HepG2 (cell line): ENCODE measurements around the gene TMCC1. TPM values are rescaled to one million over a fixed set of nuclear protein-coding genes. Genes with fewer than 3 reads are reported as not detected.
A peak's percentile ranks its signal among the peaks of the same experiment; 100 is the strongest.

Source experiments
- ATAC-seq: fragments of 200-7000 bp; cut with Tn5 transposase; 3 replicates; pipeline ENCODE4 v1.9.1; 2020; ENCODE audit warnings: mild to moderate bottlenecking, moderate library complexity
- BruUV-seq: library from RNA; stranded (reverse); fragments of 400-500 nt; replicated peaks from 2 replicates; lab custom pipeline; 2021; lab: Mats Ljungman, UMichigan
- CTCF ChIA-PET: fragments of 300-600 bp; formaldehyde crosslinking; extraction: SDS; loops from one replicate; lab custom pipeline; 2021; ENCODE audit warnings: low total read pairs, inconsistent platforms, low intra/inter-chr PET ratio; lab: Yijun Ruan, JAX
- POLR2A ChIA-PET: fragments of 350-600 bp; sonication (Branson Sonifier 250); formaldehyde crosslinking; loops from one replicate; lab custom pipeline; 2020; ENCODE audit warnings: antibody characterized with exemption, inconsistent platforms; lab: Yijun Ruan, JAX
- DNase-seq: peaks from one replicate; pipeline ENCODE4 v3.0.0-alpha.2; 2015; ENCODE audit warnings: low spot score
- FAIRE-seq: peaks from 3 replicates; lab custom pipeline; 2011; peaks lifted over from hg19 to GRCh38; lab: Jason Lieb, UNC
- H2AFZ ChIP-seq: one replicate; pipeline ENCODE4 v1.6.1; 2011; ENCODE audit warnings: low read length, inconsistent platforms
- H3K27ac ChIP-seq: fragments of 300-600 bp; 3 replicates; pipeline ENCODE4 v1.8.0; 2011; ENCODE audit warnings: mixed run types, mild to moderate bottlenecking, mixed read lengths, low read length, inconsistent platforms; ENCODE audit not compliant: insufficient read depth; ENCODE audit errors: extremely low read length
- H3K27me3 ChIP-seq, 2 experiments: fragments of 200-600 bp in 1 of 2; 2 replicates in 1 of 2; 3 replicates in 1 of 2; pipeline versions ENCODE4 v1.6.0 to v1.8.0; 2011; ENCODE audit warnings: low read length in 2 of 2, mild to moderate bottlenecking in 2 of 2, moderate library complexity in 2 of 2, inconsistent platforms in 1 of 2; ENCODE audit not compliant: insufficient read depth in 2 of 2, control insufficient read depth in 1 of 2
- H3K36me3 ChIP-seq, 2 experiments: fragments of 200-600 bp in 1 of 2; replicated peaks in 1 of 2; 2 replicates in 1 of 2; 3 replicates in 1 of 2; pipeline versions ENCODE4 v1.5.1 to v1.8.0; 2011; ENCODE audit warnings: low read length in 2 of 2, inconsistent platforms in 1 of 2; ENCODE audit not compliant: insufficient read depth in 2 of 2, control insufficient read depth in 1 of 2
- H3K4me1 ChIP-seq: 2 replicates; pipeline ENCODE4 v1.5.1; 2012; ENCODE audit warnings: low read length, inconsistent platforms; ENCODE audit not compliant: insufficient read depth
- H3K4me2 ChIP-seq: 2 replicates; pipeline ENCODE4 v1.6.0; 2011; ENCODE audit warnings: low read depth, low read length, inconsistent platforms
- H3K4me3 ChIP-seq, 3 experiments: fragments of 200-600 bp in 1 of 3; sonication (generic), shearing (Covaris generic) in 1 of 3; replicated peaks in 1 of 3; 2 replicates each; pipeline ENCODE4 v1.5.1; 2011 to 2016; ENCODE audit warnings: low read length in 3 of 3, inconsistent platforms in 2 of 3, low read depth in 2 of 3, mild to moderate bottlenecking in 2 of 3, control low read depth in 1 of 3, mixed read lengths in 1 of 3; ENCODE audit not compliant: insufficient read depth in 1 of 3
- H3K79me2 ChIP-seq: one replicate; pipeline ENCODE4 v1.6.1; 2011; ENCODE audit warnings: low read length, inconsistent platforms; ENCODE audit not compliant: insufficient read depth
- H3K9ac ChIP-seq: 2 replicates; pipeline ENCODE4 v1.6.0; 2011; ENCODE audit warnings: mild to moderate bottlenecking, low read depth, low read length, inconsistent platforms; ENCODE audit not compliant: insufficient read depth
- H3K9me3 ChIP-seq: 2 replicates; pipeline ENCODE4 v1.5.1; 2012; ENCODE audit warnings: mild to moderate bottlenecking, low read length
- H4K20me1 ChIP-seq: 2 replicates; pipeline ENCODE4 v1.6.0; 2011; ENCODE audit warnings: inconsistent platforms, mild to moderate bottlenecking, low read length, moderate library complexity; ENCODE audit not compliant: insufficient read depth
- ATF7 ChIP-seq, 2 experiments: fragments of 450-650 bp in 1 of 2; sonication (generic) in 1 of 2; formaldehyde crosslinking in 1 of 2; IDR thresholded peaks; 2 replicates each; pipeline versions ENCODE4 v1.4.0 to v1.6.1; 2016 to 2020; ENCODE audit warnings: antibody characterized with exemption in 1 of 2, mild to moderate bottlenecking in 1 of 2, missing genetic modification reagents in 1 of 2
- ATF7-NPFF ChIP-seq: sonication (generic); formaldehyde crosslinking; IDR thresholded peaks from 2 replicates; pipeline ENCODE4 v1.8.1; 2023; ENCODE audit warnings: mild to moderate bottlenecking, low read depth, missing genetic modification reagents, moderate library complexity
- CBX5 ChIP-seq: sonication (generic); formaldehyde crosslinking; IDR thresholded peaks from 2 replicates; pipeline ENCODE4 v1.4.0; 2020; ENCODE audit warnings: missing genetic modification reagents, borderline replicate concordance
- CREB1 ChIP-seq, 2 experiments: fragments of 450-650 bp in 1 of 2; IDR thresholded peaks; 2 replicates each; pipeline ENCODE4 v1.6.1; 2016 to 2017; ENCODE audit warnings: control low read depth in 1 of 2, mild to moderate bottlenecking in 1 of 2, missing compliant biosample characterization in 1 of 2, missing genetic modification characterization in 1 of 2
- ELF4 ChIP-seq: sonication (generic); formaldehyde crosslinking; IDR thresholded peaks from 2 replicates; pipeline ENCODE4 v1.5.0; 2020; ENCODE audit warnings: missing genetic modification reagents, mild to moderate bottlenecking, moderate library complexity, borderline replicate concordance
- HOXA7 ChIP-seq: sonication (generic); formaldehyde crosslinking; IDR thresholded peaks from 2 replicates; pipeline ENCODE4 v1.8.1; 2022; ENCODE audit warnings: mild to moderate bottlenecking, missing genetic modification reagents, moderate library complexity
- IRX3 ChIP-seq: sonication (generic); formaldehyde crosslinking; IDR thresholded peaks from 2 replicates; pipeline ENCODE4 v1.8.1; 2023; ENCODE audit warnings: mild to moderate bottlenecking, low read depth, missing genetic modification reagents, borderline replicate concordance
- NPAS2 ChIP-seq: sonication (generic); formaldehyde crosslinking; IDR thresholded peaks from 2 replicates; pipeline ENCODE4 v1.8.0; 2022; ENCODE audit warnings: mild to moderate bottlenecking, missing genetic modification reagents, borderline replicate concordance
- SALL2 ChIP-seq: sonication (generic); formaldehyde crosslinking; IDR thresholded peaks from 2 replicates; pipeline ENCODE4 v1.8.1; 2023; ENCODE audit warnings: mild to moderate bottlenecking, missing genetic modification reagents, inconsistent platforms
- ZFP36 ChIP-seq: fragments of 150-350 bp; IDR thresholded peaks from 2 replicates; pipeline ENCODE4 v1.6.1; 2018; ENCODE audit warnings: borderline replicate concordance, low read length, low read depth; ENCODE audit not compliant: partially characterized antibody
- ZFP36L1 ChIP-seq: sonication (generic); formaldehyde crosslinking; IDR thresholded peaks from 2 replicates; pipeline ENCODE4 v1.8.0; 2022; ENCODE audit warnings: mild to moderate bottlenecking, missing genetic modification reagents, moderate library complexity
- ZKSCAN8 ChIP-seq: IDR thresholded peaks from 2 replicates; pipeline ENCODE4 v1.6.1; 2016; ENCODE audit warnings: borderline replicate concordance, missing genetic modification reagents, missing compliant biosample characterization
- ZNF749 ChIP-seq: sonication (generic); formaldehyde crosslinking; IDR thresholded peaks from 2 replicates; pipeline ENCODE4 v1.8.0; 2022; ENCODE audit warnings: mild to moderate bottlenecking, missing genetic modification reagents, moderate library complexity, borderline replicate concordance
- WGBS: methylation state at CpG from one replicate; pipeline ENCODE4 v1.1.6; 2017; ENCODE audit warnings: low lambda C conversion rate; 5-methylcytosine and 5-hydroxymethylcytosine counted together
- in situ Hi-C: cut with HindIII; loops from 2 replicates; pipeline ENCODE4 v1.10.0; 2017; ENCODE audit warnings: low pct_unique_long_range_greater_than_20kb; ENCODE audit not compliant: extremely low pct_ligation_motif_present
- intact Hi-C: fragments of 100-400 bp; cut with micrococcal nuclease; formaldehyde crosslinking; loops from one replicate; pipeline ENCODE4 v1.10.0; 2022; ENCODE audit not compliant: unreplicated experiment
- polyA plus RNA-seq, 8 experiments: library from polyadenylated mRNA; depleted of rRNA in 3 of 8; stranded (reverse) in 7 of 8; unstranded in 1 of 8; fragments of >200 nt; fragmentation: Illumina TruSeq in 4 of 8; extraction: Trizol in 4 of 8; gene quantifications; 2 replicates each; pipeline versions ENCODE4 v1.2.1 to v1.2.3, GENCODE V29; 2011 to 2016; ENCODE audit warnings: low read depth in 4 of 8, missing spikeins in 1 of 8, mixed read lengths in 1 of 8; ENCODE audit not compliant: insufficient read depth in 1 of 8
- total RNA-seq, 5 experiments: library from RNA; depleted of rRNA; stranded (reverse); fragments of >200 nt; fragmentation: Illumina TruSeq; extraction: Trizol; gene quantifications; 2 replicates each; pipeline ENCODE4 v1.2.3, GENCODE V29; 2016; ENCODE audit warnings: low read depth in 1 of 5
- TF ChIP-seq, protein P1 (sequence below): sonication (generic); formaldehyde crosslinking; IDR thresholded peaks from 2 replicates; pipeline ENCODE4 v1.4.0; 2020; ENCODE audit warnings: low read depth, mild to moderate bottlenecking, missing genetic modification reagents
- TF ChIP-seq, protein P2 (sequence below): IDR thresholded peaks from 2 replicates; pipeline ENCODE4 v1.6.1; 2016; ENCODE audit warnings: missing compliant biosample characterization, missing genetic modification reagents, borderline replicate concordance
- TF ChIP-seq, protein P3 (sequence below): sonication (generic); formaldehyde crosslinking; IDR thresholded peaks from 2 replicates; pipeline ENCODE4 v1.4.0; 2020; ENCODE audit warnings: missing genetic modification reagents
- TF ChIP-seq, protein P4 (sequence below): sonication (generic); formaldehyde crosslinking; IDR thresholded peaks from 2 replicates; pipeline ENCODE4 v1.4.0; 2020; ENCODE audit warnings: mild to moderate bottlenecking, missing genetic modification reagents
- TF ChIP-seq, protein P5 (sequence below): IDR thresholded peaks from 2 replicates; pipeline ENCODE4 v1.6.1; 2016

TMCC1 gene
- total and polyA plus RNA-seq, 2 of the 13 experiments (the other 11 are each of a cell fraction or from before 2014, with no cell fraction given) = 12.1 to 264 TPM

DNA sequence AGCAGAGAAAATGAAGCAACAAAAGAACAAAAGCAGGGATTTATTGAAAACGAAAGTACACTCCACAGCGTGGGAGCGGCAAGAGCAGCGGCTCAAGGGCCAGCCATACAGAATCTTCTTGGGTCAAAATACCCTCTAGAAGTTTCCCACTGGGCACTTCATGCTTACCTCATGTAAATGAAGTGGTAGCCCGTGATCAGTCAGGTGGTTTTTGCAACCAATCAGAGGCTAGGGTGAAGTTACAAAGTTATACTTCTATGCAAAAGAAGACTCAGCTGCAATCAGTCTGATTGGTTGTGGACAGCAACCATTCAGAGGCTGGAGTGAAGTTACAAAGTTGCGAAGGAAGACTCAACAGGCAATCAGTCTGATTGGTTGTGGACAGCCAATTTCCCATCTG lies 43.2 kb upstream of the TMCC1 start:
- intact Hi-C loops (loop anchor here (1.0 kb wide), 1 partner anchor 157 kb away; no protein-coding TSS in a partner anchor), in situ Hi-C loops (loop anchor here (10.0 kb wide), 2 partner anchors 102 to 282 kb away; no protein-coding TSS in a partner anchor)
- Histone ChIP-seq H3K79me2 (no peaks in the 10 kb centered on the region), H3K9ac (peak overlapping the region; percentile 41), H3K27me3 (peaks cover 0 to 9% of the 10 kb centered on the region in 2 experiments; a peak in 1 of 5 replicates), H4K20me1 (no peaks in the 10 kb centered on the region), H2AFZ (peak overlapping the region; percentile 68), H3K27ac (peak overlapping the region; percentile 40), H3K9me3 (no peaks in the 10 kb centered on the region), H3K4me1 (peaks cover 45% of the 10 kb centered on the region), H3K4me3 (peak overlapping the region; percentile 39 to 46 (median 42)), H3K4me2 (peak overlapping the region; percentile 92), H3K36me3 (no peaks in the 10 kb centered on the region)
- FAIRE-seq (peak; percentile 77), DNase-seq (peak; percentile 85), ATAC-seq (peak; percentile 72)
- 4% methylated on average over 6 of the region's 6 CpGs for WGBS
- CTCF ChIA-PET = no interaction called here
- POLR2A ChIA-PET = interaction anchor here (0.7 to 1.0 kb wide), 2 partner anchors 9 to 447 kb away, joined by 3 read pairs; no protein-coding TSS in a partner anchor
- BruUV-seq = no TSS peak
- 0 out of 2 replicates have a peak, but pooled peaks have one; percentile 67 for TF ChIP-seq ZFP36L1
- TF ChIP-seq, protein P1, sequence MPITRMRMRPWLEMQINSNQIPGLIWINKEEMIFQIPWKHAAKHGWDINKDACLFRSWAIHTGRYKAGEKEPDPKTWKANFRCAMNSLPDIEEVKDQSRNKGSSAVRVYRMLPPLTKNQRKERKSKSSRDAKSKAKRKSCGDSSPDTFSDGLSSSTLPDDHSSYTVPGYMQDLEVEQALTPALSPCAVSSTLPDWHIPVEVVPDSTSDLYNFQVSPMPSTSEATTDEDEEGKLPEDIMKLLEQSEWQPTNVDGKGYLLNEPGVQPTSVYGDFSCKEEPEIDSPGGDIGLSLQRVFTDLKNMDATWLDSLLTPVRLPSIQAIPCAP = no peak
- TF ChIP-seq, protein P2, sequence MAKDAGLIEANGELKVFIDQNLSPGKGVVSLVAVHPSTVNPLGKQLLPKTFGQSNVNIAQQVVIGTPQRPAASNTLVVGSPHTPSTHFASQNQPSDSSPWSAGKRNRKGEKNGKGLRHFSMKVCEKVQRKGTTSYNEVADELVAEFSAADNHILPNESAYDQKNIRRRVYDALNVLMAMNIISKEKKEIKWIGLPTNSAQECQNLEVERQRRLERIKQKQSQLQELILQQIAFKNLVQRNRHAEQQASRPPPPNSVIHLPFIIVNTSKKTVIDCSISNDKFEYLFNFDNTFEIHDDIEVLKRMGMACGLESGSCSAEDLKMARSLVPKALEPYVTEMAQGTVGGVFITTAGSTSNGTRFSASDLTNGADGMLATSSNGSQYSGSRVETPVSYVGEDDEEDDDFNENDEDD = peak; percentile 65; the same call in 1 of the 2 replicates
- no peak for TF ChIP-seq ATF7-NPFF (CRISPR knock-in tag)
- TF ChIP-seq SALL2 (CRISPR knock-in tag) = no peak
- no peak for TF ChIP-seq ATF7 (IDR thresholded peaks at IDR 0.05)
- no peak for TF ChIP-seq ATF7 (CRISPR knock-in tag; IDR thresholded peaks at IDR 0.05)
- TF ChIP-seq, protein P3, sequence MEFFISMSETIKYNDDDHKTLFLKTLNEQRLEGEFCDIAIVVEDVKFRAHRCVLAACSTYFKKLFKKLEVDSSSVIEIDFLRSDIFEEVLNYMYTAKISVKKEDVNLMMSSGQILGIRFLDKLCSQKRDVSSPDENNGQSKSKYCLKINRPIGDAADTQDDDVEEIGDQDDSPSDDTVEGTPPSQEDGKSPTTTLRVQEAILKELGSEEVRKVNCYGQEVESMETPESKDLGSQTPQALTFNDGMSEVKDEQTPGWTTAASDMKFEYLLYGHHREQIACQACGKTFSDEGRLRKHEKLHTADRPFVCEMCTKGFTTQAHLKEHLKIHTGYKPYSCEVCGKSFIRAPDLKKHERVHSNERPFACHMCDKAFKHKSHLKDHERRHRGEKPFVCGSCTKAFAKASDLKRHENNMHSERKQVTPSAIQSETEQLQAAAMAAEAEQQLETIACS (CRISPR knock-in tag) = no peak
- TF ChIP-seq CREB1 (IDR thresholded peaks at IDR 0.05) = no peak
- 0 out of 2 replicates have a peak, but pooled peaks have one; percentile 15 for TF ChIP-seq CREB1 (CRISPR knock-in tag; IDR thresholded peaks at IDR 0.05)
- TF ChIP-seq NPAS2 (CRISPR knock-in tag) = no peak
- no peak; the same call in 1 of the 2 replicates for TF ChIP-seq ZKSCAN8 (CRISPR knock-in tag)
- TF ChIP-seq, protein P4, sequence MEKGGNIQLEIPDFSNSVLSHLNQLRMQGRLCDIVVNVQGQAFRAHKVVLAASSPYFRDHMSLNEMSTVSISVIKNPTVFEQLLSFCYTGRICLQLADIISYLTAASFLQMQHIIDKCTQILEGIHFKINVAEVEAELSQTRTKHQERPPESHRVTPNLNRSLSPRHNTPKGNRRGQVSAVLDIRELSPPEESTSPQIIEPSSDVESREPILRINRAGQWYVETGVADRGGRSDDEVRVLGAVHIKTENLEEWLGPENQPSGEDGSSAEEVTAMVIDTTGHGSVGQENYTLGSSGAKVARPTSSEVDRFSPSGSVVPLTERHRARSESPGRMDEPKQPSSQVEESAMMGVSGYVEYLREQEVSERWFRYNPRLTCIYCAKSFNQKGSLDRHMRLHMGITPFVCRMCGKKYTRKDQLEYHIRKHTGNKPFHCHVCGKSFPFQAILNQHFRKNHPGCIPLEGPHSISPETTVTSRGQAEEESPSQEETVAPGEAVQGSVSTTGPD = no peak
- TF ChIP-seq CBX5 (CRISPR knock-in tag) = no peak
- no peak for TF ChIP-seq HOXA7 (CRISPR knock-in tag)
- 0 out of 2 replicates have a peak, but pooled peaks have one; percentile 29 for TF ChIP-seq ZNF749 (CRISPR knock-in tag)
- TF ChIP-seq ELF4 = no peak
- TF ChIP-seq, protein P5, sequence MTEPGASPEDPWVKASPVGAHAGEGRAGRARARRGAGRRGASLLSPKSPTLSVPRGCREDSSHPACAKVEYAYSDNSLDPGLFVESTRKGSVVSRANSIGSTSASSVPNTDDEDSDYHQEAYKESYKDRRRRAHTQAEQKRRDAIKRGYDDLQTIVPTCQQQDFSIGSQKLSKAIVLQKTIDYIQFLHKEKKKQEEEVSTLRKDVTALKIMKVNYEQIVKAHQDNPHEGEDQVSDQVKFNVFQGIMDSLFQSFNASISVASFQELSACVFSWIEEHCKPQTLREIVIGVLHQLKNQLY = no peak
- TF ChIP-seq IRX3 (CRISPR knock-in tag) = no peak
- no peak for TF ChIP-seq ZFP36
